HG03354 (cell line): Measurements from ENCODE around the gene LDAH.

Experiments used
- ATAC-seq: cut with Tn5 transposase; IDR thresholded peaks from one replicate; pipeline ENCODE4 v1.9.1; 2021; ENCODE audit warnings: mild to moderate bottlenecking; ENCODE audit not compliant: unreplicated experiment, poor library complexity, severe bottlenecking

Gene LDAH

GRCh38 chr2:20689428-20690264 lies 133.3 kb downstream of the LDAH start:
- no peak for ATAC-seq

- no peak for ATAC-seq
Observed at GRCh38 chr2:20687260-20687832, 135.6 kb downstream of the LDAH start.

GRCh38 chr2:20684581-20685063 lies 138.3 kb downstream of the LDAH start:
- ATAC-seq = no peak

GRCh38 chr2:20682167-20682920 lies 140.6 kb downstream of the LDAH start:
- no peak for ATAC-seq

- ATAC-seq = no peak
Observed at GRCh38 chr2:20680744-20681375, 142.0 kb downstream of the LDAH start.

- ATAC-seq = no peak
Observed at GRCh38 chr2:20678780-20679179, 144.1 kb downstream of the LDAH start.

- ATAC-seq = no peak
Observed at GRCh38 chr2:20678086-20678395, 144.9 kb downstream of the LDAH start.

GRCh38 chr2:20677301-20678085 lies 145.4 kb downstream of the LDAH start:
- peak; percentile 45 for ATAC-seq

- ATAC-seq = peak; percentile 30
Observed at GRCh38 chr2:20676353-20677215, 146.3 kb downstream of the LDAH start.

- peak; percentile 81 for ATAC-seq
Observed at GRCh38 chr2:20675701-20676352, 147.1 kb downstream of the LDAH start.

GRCh38 chr2:20674974-20675679 lies 147.8 kb downstream of the LDAH start:
- ATAC-seq = no peak

- ATAC-seq = no peak
Observed at GRCh38 chr2:20674309-20674965, 148.5 kb downstream of the LDAH start.

GRCh38 chr2:20673686-20674308 lies 149.1 kb downstream of the LDAH start:
- no peak for ATAC-seq

- ATAC-seq = no peak
Observed at GRCh38 chr2:20672201-20672951, 150.5 kb downstream of the LDAH start.

GRCh38 chr2:20671736-20672080 lies 151.2 kb downstream of the LDAH start:
- ATAC-seq = no peak
